Testis (tissue), 2 donors: Measurements from ENCODE around the gene FANCD2OS.
A peak's percentile ranks its signal among the peaks of the same experiment; 100 is the strongest.

Experiments
- CTCF ChIP-seq, 3 experiments: fragments of 450-650 bp in 2 of 3; fragments of 200-600 bp in 1 of 3; sonication (generic) in 1 of 3; IDR thresholded peaks; one replicate each; pipeline ENCODE4 v1.5.1; 2016 to 2019; ENCODE audit warnings: antibody characterized with exemption in 3 of 3, mild to moderate bottlenecking in 2 of 3, moderate library complexity in 1 of 3
- POLR2A ChIP-seq: fragments of 450-650 bp; IDR thresholded peaks from one replicate; pipeline ENCODE4 v1.6.1; 2017; ENCODE audit warnings: antibody characterized with exemption, mild to moderate bottlenecking, moderate library complexity

- TF ChIP-seq CTCF (IDR thresholded peaks at IDR 0.05), result no peak
- peak; percentile 41 for TF ChIP-seq POLR2A
These were observed 7.5 kb upstream of the FANCD2OS start, which contains the start of gene BRK1 for GRCh38 chr3:10115326-10116137.
